ENCODE results near the gene SMYD3. TPM values are rescaled to one million over a fixed set of nuclear protein-coding genes. Genes with fewer than 3 reads are reported as not detected.

Gene SMYD3
- total and polyA plus RNA-seq, 12 donors: 13.5 to 78.2 (median 26.8) TPM

- no peak for DNase-seq
- peaks cover 0 to 4% of the 10 kb centered on the region in 2 donors for H3K4me1 ChIP-seq (replicated peaks in 1 of 2)
- no peaks in the 10 kb centered on the region for H3K36me3 ChIP-seq (replicated peaks in 1 of 2)
- H3K9me3 ChIP-seq (replicated peaks in 1 of 3): no peaks in the 10 kb centered on the region
- intact Hi-C loops (cut with DNase I): no loop called here
- no peak overlapping the region for H3K4me3 ChIP-seq
- 88 to 100% (median 91%) methylated on average over 2 of the region's 2 CpGs for WGBS, 4 donors
- no peak overlapping the region for H3K27ac ChIP-seq
- H3K27me3 ChIP-seq: no peaks in the 10 kb centered on the region
- TF ChIP-seq POLR2A (IDR thresholded peaks at IDR 0.05) (no peak), CTCF (IDR thresholded peaks at IDR 0.05) (no peak)
Measured at GRCh38 chr1:246479061-246479460, 28.0 kb downstream of the SMYD3 start.

- intact Hi-C loops (cut with DNase I): no loop called here
- H3K4me3 ChIP-seq: no peak overlapping the region
- no peak for DNase-seq
- H3K27ac ChIP-seq: no peak overlapping the region
- no peaks in the 10 kb centered on the region for H3K27me3 ChIP-seq
- TF ChIP-seq CTCF (IDR thresholded peaks at IDR 0.05) (no peak), POLR2A (IDR thresholded peaks at IDR 0.05) (no peak)
- H3K9me3 ChIP-seq (replicated peaks in 1 of 3): no peaks in the 10 kb centered on the region
- 89 to 98% (median 94%) methylated on average over 2 of the region's 2 CpGs for whole genome bisulfite sequencing, 4 donors
- peaks cover 0 to under 1% of the 10 kb centered on the region in 2 donors for H3K4me1 ChIP-seq (replicated peaks in 1 of 2)
- no peaks in the 10 kb centered on the region for H3K36me3 ChIP-seq (replicated peaks in 1 of 2)
Measured at GRCh38 chr1:246477634-246478033, 29.4 kb downstream of the SMYD3 start.

- Histone ChIP-seq H3K27me3 (no peaks in the 10 kb centered on the region), H3K4me3 (no peak overlapping the region), H3K9me3 (replicated peaks in 1 of 3) (no peaks in the 10 kb centered on the region), H3K27ac (no peak overlapping the region), H3K36me3 (replicated peaks in 1 of 2) (no peaks in the 10 kb centered on the region), H3K4me1 (replicated peaks in 1 of 2) (no peaks in the 10 kb centered on the region)
- no peak for DNase-seq
- 35 to 52% (median 43%) methylated on average over 1 of the region's 1 CpG for WGBS, 4 donors
- intact Hi-C loops (cut with DNase I): no loop called here
- TF ChIP-seq POLR2A (IDR thresholded peaks at IDR 0.05) (no peak), CTCF (IDR thresholded peaks at IDR 0.05) (no peak)
Measured at GRCh38 chr1:246476771-246477170, 30.3 kb downstream of the SMYD3 start.

GRCh38 chr1:246471688-246472087 lies 35.4 kb downstream of the SMYD3 start:
- Histone ChIP-seq H3K4me3 (no peak overlapping the region), H3K27me3 (no peaks in the 10 kb centered on the region), H3K27ac (no peak overlapping the region), H3K9me3 (replicated peaks in 1 of 3) (no peaks in the 10 kb centered on the region), H3K4me1 (replicated peaks in 1 of 2) (no peaks in the 10 kb centered on the region), H3K36me3 (replicated peaks in 1 of 2) (no peaks in the 10 kb centered on the region)
- no peak for DNase-seq
- 86 to 91% (median 88%) methylated on average over 1 of the region's 1 CpG for WGBS, 4 donors
- intact Hi-C loops (cut with DNase I): no loop called here
- TF ChIP-seq CTCF (IDR thresholded peaks at IDR 0.05) (no peak), POLR2A (IDR thresholded peaks at IDR 0.05) (no peak)

All from adrenal gland (tissue), 12 donors.